HG03457 (cell line): Measurements from ENCODE around the gene C1orf198.
"Not testable (repeated sequence)": the region's sequence is repeated elsewhere in the genome, so short reads cannot be mapped to it uniquely, and the experiment has no call there.

ENCODE experiments used
- ATAC-seq: cut with Tn5 transposase; IDR thresholded peaks from one replicate; pipeline ENCODE4 v1.9.1; 2021; ENCODE audit warnings: moderate number of reproducible peaks; ENCODE audit not compliant: unreplicated experiment

Gene C1orf198

DNA sequence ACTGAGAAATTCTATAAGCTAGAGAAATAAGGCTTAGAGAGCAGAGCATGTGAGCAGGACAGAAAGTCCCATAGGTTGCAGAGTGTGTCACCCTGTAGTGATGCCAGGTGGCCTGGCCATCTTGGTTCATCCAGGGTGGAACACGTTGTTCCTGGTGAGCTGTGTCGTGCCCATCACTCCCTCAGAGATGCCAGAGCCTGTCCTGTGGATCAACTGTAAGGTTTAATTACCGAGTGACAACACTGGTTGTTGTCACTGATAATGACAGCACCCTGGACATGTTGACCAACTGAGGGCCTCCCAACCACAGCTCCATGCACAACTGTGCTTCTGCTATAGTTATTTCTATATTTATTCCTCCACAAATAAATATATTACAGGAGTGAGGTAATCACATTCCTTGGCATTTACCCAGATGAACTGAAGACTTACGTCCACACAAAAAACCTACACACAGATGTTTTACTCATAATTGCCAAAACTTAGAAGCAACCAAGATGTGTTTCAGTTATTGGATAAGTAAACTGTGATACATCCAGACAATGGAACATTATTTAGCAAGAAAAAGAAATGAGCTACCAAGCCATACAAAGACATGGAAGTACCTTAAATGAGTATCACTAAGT, 6.2 kb downstream of the C1orf198 start:
- ATAC-seq, result no peak

DNA sequence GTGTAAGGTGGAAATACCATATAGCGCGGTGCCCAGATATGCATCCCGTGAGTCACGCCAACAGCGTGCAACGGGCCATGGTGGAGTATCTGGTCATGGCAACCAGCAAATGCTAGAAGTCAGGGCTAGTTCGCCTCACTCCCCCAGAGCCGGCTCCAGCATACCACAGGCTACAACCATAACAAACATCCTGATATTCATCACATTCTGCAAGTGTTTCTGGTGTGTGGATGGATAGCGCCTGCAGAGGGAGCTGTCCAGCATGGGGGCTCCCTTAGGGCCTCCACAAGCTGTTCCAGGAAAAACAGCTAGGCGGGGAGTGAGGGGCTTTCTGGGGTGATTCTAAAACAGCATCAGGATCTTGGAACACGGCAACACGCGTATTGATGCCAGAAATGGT, 6.8 kb downstream of the C1orf198 start:
- ATAC-seq, result no peak

DNA sequence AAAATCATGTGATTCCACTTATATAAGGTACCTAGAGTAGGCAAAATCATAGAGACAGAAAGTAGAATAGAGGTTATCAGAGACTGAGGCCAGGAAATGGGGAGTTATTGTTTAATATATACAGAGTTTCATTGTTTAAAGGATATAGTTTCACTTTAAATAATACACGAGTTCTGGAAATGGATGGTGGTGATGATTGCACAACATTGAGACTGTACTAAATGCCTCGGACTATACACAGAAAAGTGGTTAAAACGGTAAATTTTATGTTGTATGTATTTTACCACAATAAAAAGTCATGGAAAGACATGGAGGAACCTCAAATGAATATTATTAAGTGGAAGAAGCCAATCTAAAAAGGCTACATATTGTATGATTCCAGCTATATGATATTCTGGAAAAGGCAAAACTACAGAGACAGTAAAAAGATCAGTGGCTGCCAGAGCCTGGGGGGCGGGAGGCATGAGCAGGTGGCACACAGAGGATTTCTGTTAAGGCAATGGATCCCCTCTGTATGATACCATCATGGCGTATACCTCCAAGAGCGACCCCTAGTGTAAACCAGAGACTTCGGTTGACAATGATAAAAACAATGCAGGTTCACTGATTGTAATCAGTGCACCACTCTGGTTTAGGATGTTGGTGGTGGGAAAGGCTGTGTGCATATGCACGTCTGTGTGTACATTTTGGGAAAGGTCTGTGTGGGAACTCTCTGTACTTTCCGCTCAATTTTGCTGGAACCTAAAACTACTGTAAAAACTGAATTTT, 7.5 kb downstream of the C1orf198 start:
- ATAC-seq, result no peak

DNA sequence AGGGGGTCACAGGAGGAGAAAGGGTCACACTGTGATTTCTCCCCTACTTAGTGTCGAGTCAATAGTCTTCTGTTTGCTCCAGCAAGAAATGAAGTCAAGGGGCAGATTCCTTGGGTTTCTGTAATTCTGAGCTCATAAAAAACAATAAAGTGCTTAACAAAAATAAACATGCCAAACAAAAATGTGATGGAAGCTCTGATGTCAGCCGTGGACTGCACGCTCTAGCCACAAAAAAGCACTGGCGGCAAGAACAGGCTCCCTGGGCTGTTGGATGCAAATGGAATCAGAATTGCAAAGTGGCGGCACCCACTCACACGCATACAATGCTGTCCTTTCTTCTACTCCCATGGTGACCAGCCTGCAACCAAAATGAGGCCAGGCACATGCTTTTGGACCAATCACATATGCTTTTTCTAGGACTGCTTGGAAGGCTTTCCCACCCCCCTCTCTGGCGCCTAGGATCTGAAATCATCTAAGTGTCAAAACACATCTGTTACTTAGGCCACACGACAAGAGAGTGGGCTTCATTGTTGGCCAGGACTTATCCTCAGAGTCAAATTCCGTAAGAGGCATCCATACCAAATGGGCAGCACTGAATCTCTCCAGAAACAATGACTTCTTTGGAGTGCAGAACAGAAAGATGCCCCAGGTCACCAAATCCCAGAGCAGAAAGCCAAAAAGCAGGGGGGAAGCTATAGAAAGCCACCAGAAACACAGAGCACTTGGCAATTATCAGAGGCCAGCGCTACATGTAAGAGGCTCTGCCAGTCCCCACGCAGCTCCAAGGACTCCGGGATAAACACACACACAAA, 9.2 kb downstream of the C1orf198 start:
- ATAC-seq, result no peak

DNA sequence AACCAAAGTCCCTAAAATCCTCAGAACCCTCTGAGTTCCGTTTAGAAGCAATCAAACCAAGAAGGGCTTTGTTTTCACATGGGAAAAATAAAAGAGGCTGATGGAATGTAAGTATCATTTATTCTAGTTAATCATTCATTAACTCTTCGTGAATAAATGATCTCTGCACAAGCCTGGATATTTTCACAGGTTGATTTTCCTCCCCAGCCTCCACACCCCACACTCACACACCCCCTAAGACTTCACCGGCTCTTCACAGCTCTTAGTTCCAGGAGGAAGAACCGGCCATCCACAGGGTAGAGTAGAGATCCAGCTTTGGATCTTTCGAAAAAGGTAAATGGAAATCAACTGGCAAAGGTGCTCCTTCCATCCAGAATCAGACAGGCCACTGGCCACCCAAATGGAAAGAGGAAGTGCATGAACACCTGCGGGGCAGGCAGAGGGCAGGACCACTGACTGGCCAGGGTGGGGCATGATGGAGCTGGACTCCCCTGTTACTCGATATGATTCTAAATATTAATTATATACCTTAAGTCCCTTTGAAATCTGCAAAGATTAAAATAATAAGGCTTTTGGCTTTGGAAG, 10.0 kb downstream of the C1orf198 start:
- ATAC-seq, result no peak

DNA sequence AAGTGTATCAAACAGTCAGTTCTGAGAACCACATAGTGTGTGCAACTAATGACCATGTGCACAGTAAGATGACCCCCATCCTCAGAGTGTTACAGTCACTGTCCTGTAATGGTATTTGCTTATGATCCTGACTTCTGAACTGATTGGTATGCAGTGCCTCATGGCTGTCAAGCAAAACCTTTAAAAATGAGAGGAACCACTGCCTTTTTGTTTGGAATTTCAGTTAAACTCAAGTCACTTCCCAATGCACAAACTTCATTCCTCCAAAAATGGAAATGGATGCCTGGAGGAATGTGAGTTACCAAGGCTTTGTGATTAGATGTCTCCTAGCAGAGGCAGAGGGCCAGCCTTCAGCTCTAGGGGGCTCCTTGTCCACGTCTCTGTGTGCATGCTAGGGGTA, 10.5 kb downstream of the C1orf198 start:
- ATAC-seq, result no peak

DNA sequence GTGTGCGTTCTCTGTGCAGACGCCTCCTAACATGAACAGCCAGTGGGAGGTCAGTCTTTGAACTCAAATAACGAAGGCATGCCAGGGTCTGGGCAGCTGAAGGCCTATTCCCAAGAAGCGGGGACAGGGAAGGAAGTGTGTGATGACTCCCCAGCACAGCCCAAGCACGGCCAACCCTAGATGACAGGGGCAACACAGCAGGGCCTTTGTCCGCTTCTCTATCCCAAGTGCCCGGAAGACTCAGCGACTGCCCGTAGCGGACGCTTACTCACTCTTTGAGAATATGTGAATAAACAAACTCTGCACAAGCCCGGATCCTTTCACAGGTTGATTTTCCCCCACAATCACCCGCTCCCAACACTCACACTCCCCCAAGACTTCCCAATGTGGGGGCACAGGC, 11.2 kb downstream of the C1orf198 start:
- ATAC-seq, result no peak

DNA sequence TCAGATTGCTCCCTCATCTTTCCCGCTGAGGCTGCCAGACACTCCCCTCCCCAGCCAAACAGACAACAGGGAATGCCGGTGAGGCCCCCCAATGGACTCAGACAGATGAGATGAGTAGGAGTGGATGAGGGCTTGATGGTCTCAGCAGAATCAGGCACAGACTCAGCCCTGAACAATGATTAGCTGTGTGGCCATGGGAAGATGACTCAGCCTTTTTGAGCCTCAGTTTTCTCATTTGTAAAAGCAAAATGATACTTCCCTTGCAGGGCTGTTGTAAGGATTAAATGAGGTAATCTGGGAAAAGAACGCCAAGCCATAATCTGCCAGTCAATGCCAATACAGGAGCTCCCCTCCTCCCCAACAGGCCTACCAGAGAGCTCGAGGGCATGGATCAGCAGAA, 12.4 kb downstream of the C1orf198 start:
- no peak for ATAC-seq

DNA sequence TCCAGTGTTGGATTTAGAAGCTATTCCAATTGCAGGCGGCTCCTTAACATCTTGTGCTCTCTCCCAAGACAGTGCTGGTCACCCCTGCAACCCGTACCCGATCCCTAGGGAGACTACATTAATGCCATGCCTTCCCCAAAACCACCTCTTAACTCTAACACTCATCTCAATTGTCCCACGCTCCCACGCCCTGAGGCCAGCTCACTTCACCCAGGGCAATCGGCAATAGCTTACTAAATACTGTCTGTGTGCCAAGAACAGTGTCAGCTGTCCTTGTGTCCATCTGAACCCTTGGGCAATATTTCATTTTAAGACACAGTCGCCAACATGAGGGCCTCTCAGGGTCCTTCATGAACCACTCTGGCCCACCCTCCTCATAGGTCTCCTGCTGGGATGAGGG, 13.9 kb downstream of the C1orf198 start:
- ATAC-seq, result no peak

DNA sequence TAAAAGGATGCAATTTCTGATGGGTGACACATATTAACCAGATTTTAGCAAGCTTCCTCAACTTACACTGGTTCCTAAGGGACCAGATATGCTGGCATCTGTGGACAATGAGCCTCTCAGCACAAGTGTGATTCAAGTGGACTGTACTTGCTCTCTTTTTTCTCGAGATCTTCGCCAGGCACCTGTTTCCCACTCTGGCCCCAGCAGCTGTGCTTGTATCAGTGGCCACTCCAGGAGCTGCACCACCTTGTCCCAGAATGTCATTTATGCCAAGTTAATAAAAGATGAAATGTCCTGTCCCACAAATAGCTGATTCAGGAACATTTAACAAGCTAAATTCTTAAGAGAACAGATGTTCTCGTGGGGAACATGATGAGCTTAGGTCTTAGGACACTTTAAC, 14.6 kb downstream of the C1orf198 start:
- no peak for ATAC-seq

DNA sequence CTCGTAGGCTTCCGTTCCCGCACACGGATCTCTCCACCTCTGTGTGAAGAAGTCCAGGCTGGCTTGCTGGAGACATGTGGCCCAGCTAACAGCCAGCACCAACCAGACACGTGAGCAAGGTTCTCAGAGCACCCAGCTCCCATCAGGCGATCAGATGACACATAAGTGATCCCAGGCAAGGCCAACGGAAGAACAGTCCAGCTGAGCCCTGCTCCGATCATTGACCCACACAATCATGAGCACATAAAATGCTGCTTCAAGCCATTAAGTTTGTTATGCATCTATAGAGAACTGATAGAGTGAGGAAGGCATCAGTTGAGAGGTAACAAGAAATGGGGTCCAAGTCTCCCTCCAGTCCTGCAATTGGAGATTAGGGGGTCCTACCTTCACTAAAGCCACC, 15.4 kb downstream of the C1orf198 start:
- ATAC-seq, result no peak

DNA sequence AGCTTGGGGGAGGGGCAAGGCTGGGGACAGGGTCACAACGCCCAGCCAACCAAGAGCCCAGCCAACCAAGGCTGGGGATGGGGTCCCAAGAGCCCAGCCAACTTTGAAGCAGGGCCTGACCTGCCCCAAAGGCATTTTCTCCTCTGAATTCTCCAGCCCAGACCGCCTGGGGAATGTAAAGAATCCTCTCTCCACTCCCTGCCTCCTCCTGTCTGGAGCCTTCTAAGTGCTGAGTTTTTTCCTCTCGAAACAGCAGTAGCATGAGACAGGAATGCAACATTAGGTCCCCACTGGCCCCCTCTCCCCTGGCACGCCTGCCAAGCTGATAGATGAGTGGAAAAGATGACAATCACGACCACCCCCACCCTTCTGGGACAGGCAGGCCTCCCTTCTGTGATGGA, 17.0 kb downstream of the C1orf198 start:
- no peak for ATAC-seq

DNA sequence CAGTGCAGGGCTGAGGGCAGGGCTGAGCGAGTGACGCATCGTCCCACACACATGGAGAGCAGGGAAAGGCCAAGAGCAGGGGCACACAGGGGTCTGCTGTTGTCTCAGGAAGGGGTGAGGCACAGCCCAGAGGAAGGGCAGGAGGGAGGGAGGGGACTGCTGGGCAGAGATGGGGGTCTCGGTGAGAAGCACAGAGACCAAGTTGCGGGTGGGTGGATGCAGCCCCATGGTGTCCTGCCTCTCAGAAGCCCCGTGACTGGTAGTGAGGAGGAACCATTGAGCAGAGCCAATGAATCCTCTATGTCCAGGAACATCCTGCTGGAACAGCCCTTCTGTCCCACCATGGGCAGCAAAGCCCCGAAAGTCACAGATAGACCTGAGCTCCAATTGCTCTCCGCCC, 17.8 kb downstream of the C1orf198 start:
- ATAC-seq, result no peak

DNA sequence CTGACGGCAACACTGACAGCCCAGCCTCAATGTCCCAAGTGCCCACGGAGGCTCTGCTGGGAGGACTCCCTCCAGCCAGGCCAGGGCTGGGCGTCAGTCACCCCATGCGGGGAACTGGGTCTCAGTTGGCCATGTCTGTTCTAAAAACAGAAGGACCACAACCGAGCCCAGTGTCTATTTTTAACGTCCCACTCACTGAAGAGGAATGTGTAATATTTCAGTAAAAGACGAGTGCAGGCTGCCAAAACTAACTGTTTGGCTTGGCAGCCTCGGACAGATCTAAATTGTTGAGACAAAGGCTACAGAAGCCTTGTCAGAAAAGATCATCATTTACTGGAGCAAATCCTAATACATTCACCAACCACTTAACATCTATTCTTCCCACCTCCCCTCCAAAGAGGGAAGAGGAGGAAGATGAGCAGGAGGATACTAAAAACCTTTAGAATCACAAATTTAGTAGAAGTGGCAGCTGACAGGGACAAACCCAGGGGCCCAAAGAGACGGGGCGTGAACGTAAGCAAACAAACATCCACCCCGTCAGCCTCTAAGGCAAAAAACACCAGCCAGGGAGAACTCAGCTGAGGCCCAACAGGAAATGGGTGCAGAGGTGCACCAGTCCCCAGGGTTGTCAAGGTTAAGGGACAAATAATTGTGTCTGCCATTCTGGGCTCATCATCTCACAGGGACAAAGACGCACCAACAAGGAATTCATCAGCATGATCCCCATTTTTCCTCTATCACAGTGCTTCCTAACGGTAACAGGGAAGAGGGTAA, 18.7 kb downstream of the C1orf198 start:
- no peak for ATAC-seq

DNA sequence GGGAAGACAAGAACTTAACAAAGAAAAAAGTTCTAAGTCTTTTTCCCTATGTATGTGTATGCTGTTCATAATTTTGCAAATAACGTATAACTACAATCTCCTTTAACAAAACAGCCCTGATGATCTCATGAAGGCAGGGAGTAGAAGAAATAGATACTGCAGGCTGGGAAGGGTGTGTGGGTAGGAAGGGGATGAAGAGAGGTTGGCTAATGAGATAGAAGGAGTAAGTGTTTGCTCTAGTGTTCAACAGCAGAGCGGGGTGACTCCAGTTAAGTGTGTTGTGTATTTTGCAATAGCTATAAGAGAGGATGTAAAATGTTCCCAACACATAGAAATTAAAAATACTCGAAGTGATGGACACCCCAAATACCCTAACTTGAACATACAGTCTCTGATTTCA, 20.1 kb downstream of the C1orf198 start:
- no peak for ATAC-seq

DNA sequence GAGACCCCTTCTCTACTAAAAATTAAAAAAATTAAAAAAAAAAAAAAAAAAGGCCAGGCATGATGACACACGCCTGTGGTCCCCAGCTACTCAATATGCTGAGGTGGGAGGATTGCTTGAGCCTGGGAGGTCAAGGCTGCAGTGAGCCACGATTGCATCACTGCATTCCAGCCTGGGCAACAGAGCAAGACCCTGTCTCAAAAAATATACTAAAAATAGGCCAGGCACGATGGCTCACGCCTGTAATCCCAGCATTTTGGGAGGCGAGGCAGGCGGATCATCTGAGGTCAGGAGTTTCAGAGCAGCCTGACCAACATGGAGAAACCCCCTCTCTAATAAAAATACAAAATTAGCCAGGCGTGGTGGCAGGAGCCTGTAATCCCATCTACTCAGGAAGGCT, 23.1 kb downstream of the C1orf198 start:
- not testable (repeated sequence) for ATAC-seq

DNA sequence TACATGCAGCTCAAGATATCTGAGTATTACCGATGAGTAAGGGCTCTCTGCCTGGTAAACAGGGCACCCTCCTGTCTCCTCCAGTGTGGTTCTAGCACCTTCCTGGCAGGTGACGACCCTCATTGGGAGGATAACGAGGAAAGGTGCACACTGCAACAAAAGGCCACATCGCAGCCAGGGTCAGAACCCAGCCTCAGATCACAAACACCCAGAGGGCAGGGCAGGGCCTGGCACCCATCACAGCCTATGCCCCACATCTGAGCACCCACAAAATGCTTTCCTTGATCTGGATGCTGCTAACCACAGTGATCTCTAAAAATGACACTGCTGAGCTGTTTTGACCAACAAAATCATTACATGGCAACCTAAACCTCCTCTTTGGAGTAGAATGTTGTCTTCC, 23.8 kb downstream of the C1orf198 start:
- no peak for ATAC-seq

DNA sequence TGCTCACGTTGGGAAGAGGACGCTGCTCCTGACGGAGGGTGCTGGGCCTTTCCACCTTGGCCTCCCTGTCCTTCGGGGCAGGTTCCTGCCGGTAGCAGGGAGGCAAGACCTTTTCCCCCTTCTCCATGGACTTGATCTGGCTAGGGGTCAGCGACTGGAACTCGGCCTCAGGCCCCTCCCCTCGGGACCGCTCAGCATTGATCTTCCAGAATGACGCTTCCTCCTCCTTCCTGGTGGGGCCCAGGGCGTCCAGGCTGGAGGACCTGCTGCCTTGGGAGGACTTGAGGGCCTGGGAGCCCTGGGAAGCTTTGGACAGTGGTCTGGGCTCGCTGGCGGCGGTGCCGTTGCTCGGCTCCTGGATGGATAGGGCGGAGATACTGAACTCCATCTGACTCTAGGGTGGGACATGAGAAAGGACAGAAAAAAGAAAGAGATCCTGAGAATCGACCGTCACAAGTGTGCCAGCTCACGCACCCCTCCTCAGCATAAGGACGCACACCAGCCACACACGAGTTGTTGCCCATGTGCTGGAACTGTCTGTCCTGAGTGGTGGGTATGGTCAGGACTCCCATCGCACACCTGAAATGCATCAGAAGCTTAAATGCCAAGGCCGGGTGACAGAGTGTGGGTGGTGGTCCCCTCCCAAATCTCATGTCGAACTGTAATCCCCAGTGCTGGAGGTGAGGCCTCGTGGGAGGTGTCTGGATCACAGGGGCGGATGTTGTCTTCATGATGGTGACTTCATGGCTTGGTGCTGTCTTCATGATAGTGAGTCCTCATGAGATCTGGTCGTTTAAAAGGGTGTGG, 24.6 kb downstream of the C1orf198 start:
- ATAC-seq, result no peak

DNA sequence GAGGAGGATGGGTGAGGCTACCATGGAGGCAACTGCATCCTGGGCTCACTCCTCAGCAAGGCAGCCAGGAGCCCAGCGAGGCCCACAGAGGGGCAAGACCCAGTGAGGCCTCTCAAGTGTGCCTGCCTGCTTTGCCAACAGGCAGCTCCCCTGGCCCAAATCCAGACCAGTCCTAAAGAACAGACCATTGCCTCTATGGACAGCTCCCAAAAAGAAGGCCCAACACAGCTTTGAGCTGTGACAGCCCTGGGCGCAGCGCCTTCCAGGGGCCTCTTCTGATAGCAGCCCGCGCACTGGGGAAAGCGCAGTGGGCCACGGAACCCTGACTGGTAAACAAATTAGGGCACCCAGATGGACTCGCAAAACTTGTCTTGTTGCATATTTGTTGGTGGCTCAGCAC, 25.5 kb downstream of the C1orf198 start:
- ATAC-seq, result no peak

DNA sequence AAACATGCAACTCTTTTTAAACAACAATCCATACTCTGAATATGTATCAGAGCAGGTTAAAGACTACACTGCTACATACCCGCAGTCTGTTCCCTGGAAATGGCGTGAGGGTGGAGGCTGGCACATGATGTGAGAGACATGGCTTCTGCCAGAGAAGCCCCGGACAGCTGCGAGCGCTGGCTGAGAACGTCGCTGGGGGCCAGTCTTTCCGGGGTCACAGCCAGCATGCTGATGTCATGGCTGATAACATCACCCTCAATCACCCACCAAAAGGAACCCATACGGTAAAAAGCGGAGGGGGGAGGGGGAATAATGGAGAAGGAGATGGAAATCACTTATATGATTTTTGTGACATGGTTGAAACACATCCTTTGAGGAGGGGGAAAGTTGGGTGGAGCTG, 29.1 kb downstream of the C1orf198 start:
- no peak for ATAC-seq
